T-helper 17 cell (primary cell): Measurements from ENCODE around the gene MEI1. TPM values are rescaled to one million over a fixed set of nuclear protein-coding genes. Genes with fewer than 3 reads are reported as not detected.
A peak's percentile ranks its signal among the peaks of the same experiment; 100 is the strongest.
"Not testable (repeated sequence)": the region's sequence is repeated elsewhere in the genome, so short reads cannot be mapped to it uniquely, and the experiment has no call there.

Source experiments
- ATAC-seq: fragments of 150-1000 bp; cut with Tn5 transposase; 2 replicates; pipeline ENCODE4 v1.10.0; 2021; ENCODE audit warnings: mild to moderate bottlenecking, moderate library complexity
- DNase-seq, 3 donors: peaks; one replicate each; pipeline versions ENCODE4 v3.0.0 to v3.0.0-alpha.2; 2020 to 2021
- H3K9me3 ChIP-seq: one replicate; pipeline ENCODE4 v1.7.0; 2013; ENCODE audit warnings: low read length, mild to moderate bottlenecking; ENCODE audit not compliant: control insufficient read depth, poor library complexity, severe bottlenecking
- H3K27ac Mint-ChIP-seq: one replicate; pipeline ENCODE4 v1.8.0; 2022; ENCODE audit warnings: mild to moderate bottlenecking, moderate library complexity, mixed read lengths
- H3K27me3 Mint-ChIP-seq: one replicate; pipeline ENCODE4 v1.8.0; 2022; ENCODE audit warnings: mixed read lengths
- H3K36me3 Mint-ChIP-seq: one replicate; pipeline ENCODE4 v1.8.0; 2022; ENCODE audit warnings: low read depth, mixed read lengths
- H3K4me1 Mint-ChIP-seq: one replicate; pipeline ENCODE4 v1.8.0; 2022; ENCODE audit warnings: mild to moderate bottlenecking, mixed read lengths
- H3K4me3 Mint-ChIP-seq: one replicate; pipeline ENCODE4 v1.8.0; 2022; ENCODE audit warnings: mild to moderate bottlenecking, moderate library complexity, mixed read lengths
- total RNA-seq, 4 donors: library from RNA in 2 of 4; stranded (reverse) in 2 of 4; gene quantifications; one replicate each; pipeline ENCODE4 v1.2.3 and lab custom pipeline; 2022 to 2026

Gene MEI1
- total RNA-seq, 2 donors from 2014 or later, result 53.8 to 60.9 TPM

- Mint-ChIP-seq H3K27ac (peak overlapping the region; percentile 99), H3K4me1 (peaks cover 27% of the 10 kb centered on the region), H3K4me3 (peak overlapping the region; percentile 92)
- DNase-seq, H3K9me3 ChIP-seq, ATAC-seq, H3K27me3 Mint-ChIP-seq, H3K36me3 Mint-ChIP-seq: not testable (repeated sequence)
Measured at GRCh38 chr22:41686890-41687289, 12.4 kb upstream of the MEI1 start.

GRCh38 chr22:41687901-41688364 lies 11.4 kb upstream of the MEI1 start:
- Mint-ChIP-seq H3K4me1 (peaks cover 21% of the 10 kb centered on the region), H3K27ac (peak overlapping the region; percentile 99)

GRCh38 chr22:41688365-41689211 lies 10.7 kb upstream of the MEI1 start, which contains the start of gene SNU13:
Gene SNU13, minus strand, starts transcription at chr22:41688867. Its CDS starts 71 bp downstream, at chr22:41688796.
- H3K9me3 ChIP-seq, result no peaks in the 10 kb centered on the region
- peak; percentile 95 for ATAC-seq
- Mint-ChIP-seq H3K27ac (peak within 1 kb of the TSS; percentile 99), H3K36me3 (peaks cover 4% of the 10 kb centered on the region), H3K4me3 (peak within 1 kb of the TSS; percentile 92), H3K4me1 (peaks cover 21% of the 10 kb centered on the region), H3K27me3 (no peaks in the 10 kb centered on the region)
- peak; percentile 86 to 90 (median 89) for DNase-seq

More at GRCh38 chr22:41687901-41688364, 11.4 kb upstream of the MEI1 start:
- no peaks in the 10 kb centered on the region for H3K9me3 ChIP-seq
- ATAC-seq (peak; percentile 8), DNase-seq (no peak)
- Mint-ChIP-seq H3K27me3 (no peaks in the 10 kb centered on the region), H3K4me3 (peak overlapping the region; percentile 92), H3K36me3 (peaks cover 4% of the 10 kb centered on the region)

DNA sequence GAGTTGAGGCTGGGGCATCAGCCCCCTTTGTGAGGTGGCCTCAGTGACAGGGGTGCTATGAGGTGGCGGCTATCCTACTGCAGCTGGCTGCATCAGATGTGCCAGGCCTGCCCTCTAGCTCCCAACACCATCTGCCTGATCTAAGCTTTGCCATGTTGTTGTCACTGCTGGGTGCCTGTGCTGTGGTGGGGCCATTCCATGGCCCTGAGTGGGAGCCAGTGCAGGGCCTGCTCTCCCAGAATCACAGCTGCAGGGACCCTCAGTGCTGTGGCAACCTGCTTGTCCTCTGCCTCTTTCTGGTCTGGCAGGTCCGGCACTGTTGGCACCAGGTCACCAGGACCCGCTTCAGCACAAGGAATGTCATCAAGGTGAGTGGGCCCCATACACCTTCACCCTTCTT lies 8.8 kb upstream of the MEI1 start:
- Mint-ChIP-seq H3K27ac (peak overlapping the region; percentile 99), H3K36me3 (peaks cover 4% of the 10 kb centered on the region), H3K4me1 (peaks cover 21% of the 10 kb centered on the region), H3K27me3 (no peaks in the 10 kb centered on the region), H3K4me3 (peak overlapping the region; percentile 73)
- ATAC-seq (no peak), DNase-seq (no peak)
- no peaks in the 10 kb centered on the region for H3K9me3 ChIP-seq

DNA sequence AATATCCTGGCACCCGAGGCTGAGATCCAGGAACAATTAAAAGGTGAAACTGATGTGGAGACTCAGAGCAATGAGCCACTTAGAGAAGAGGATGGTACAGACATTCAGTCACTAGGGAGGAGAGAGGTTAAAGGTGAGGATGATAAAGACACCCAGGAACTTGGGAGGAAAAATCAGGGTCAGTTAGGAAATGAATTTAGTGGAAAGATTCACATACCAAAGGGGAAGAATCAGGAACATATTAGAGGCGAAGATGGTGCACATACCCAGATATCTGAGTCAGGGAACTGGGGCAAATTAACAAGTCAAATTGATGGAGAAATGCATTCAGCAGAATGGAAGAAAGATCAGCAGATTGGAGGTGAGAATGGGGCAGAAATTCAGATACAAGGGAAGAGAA lies 4.1 kb upstream of the MEI1 start:
- Mint-ChIP-seq H3K4me3 (no peak overlapping the region), H3K27me3 (no peaks in the 10 kb centered on the region)
- ATAC-seq, result no peak

GRCh38 chr22:41696703-41697102 lies 2.6 kb upstream of the MEI1 start:
- no peaks in the 10 kb centered on the region for H3K36me3 Mint-ChIP-seq
- H3K9me3 ChIP-seq, result no peaks in the 10 kb centered on the region
- DNase-seq, result no peak
- ATAC-seq, result no peak
- no peaks in the 10 kb centered on the region for H3K27me3 Mint-ChIP-seq
- H3K4me1 Mint-ChIP-seq, result peaks cover 12% of the 10 kb centered on the region
- peak overlapping the region; percentile 85 for H3K4me3 Mint-ChIP-seq
- no peak overlapping the region for H3K27ac Mint-ChIP-seq

More for the DNA sequence above, 4.1 kb upstream of the MEI1 start:
- no peak for DNase-seq
- peaks cover 18% of the 10 kb centered on the region for H3K4me1 Mint-ChIP-seq
- H3K36me3 Mint-ChIP-seq, result no peaks in the 10 kb centered on the region
- no peaks in the 10 kb centered on the region for H3K9me3 ChIP-seq
- H3K27ac Mint-ChIP-seq, result no peak overlapping the region

GRCh38 chr22:41697126-41697775 lies 2.1 kb upstream of the MEI1 start:
- Mint-ChIP-seq H3K27ac (no peak overlapping the region), H3K4me1 (peaks cover 14% of the 10 kb centered on the region), H3K36me3 (no peaks in the 10 kb centered on the region), H3K4me3 (peak overlapping the region; percentile 85), H3K27me3 (no peaks in the 10 kb centered on the region)
- ATAC-seq, result peak; percentile 82
- peak; percentile 81 to 93 (median 90) for DNase-seq
- no peaks in the 10 kb centered on the region for H3K9me3 ChIP-seq

GRCh38 chr22:41700108-41700364 lies 733 bp downstream of the MEI1 start:
- ATAC-seq (no peak), DNase-seq (no peak)
- Mint-ChIP-seq H3K36me3 (no peaks in the 10 kb centered on the region), H3K27ac (no peak overlapping the region), H3K27me3 (no peaks in the 10 kb centered on the region), H3K4me1 (peaks cover 14% of the 10 kb centered on the region), H3K4me3 (no peak overlapping the region)
- no peaks in the 10 kb centered on the region for H3K9me3 ChIP-seq

GRCh38 chr22:41702763-41703162 lies 3.5 kb downstream of the MEI1 start:
- Mint-ChIP-seq H3K4me1 (peaks cover 8% of the 10 kb centered on the region), H3K27ac (peak overlapping the region; percentile 3), H3K27me3 (no peaks in the 10 kb centered on the region), H3K4me3 (no peak overlapping the region), H3K36me3 (no peaks in the 10 kb centered on the region)
- H3K9me3 ChIP-seq, result no peaks in the 10 kb centered on the region
- DNase-seq (no peak), ATAC-seq (no peak)

DNA sequence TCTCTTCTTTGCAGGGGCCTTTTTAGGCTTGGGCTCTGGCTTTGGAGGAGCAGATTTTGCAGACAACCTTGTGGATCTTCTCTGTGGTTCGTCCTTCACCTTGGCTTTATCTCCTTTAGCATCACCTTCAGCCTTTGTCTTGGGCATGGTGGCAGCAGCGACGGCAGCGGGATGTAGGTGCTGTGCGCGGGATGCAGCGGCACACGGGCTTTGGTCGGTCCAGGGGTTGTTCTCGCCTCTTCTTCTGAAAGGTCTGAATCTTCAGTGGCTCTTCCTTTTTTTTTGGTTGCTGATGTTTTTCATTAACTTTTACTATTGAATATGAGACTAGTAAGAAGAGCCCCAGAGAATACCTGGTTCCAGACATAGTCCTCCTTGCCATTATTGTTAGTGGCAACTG lies 10.0 kb downstream of the MEI1 start:
- DNase-seq (no peak), ATAC-seq (no peak)
- no peaks in the 10 kb centered on the region for H3K9me3 ChIP-seq
- Mint-ChIP-seq H3K36me3 (no peaks in the 10 kb centered on the region), H3K27me3 (no peaks in the 10 kb centered on the region), H3K27ac (no peak overlapping the region), H3K4me3 (no peak overlapping the region), H3K4me1 (peaks cover 2% of the 10 kb centered on the region)

GRCh38 chr22:41713004-41713403 lies 13.7 kb downstream of the MEI1 start:
- H3K27me3 Mint-ChIP-seq, result no peaks in the 10 kb centered on the region
- DNase-seq, result no peak
- no peak for ATAC-seq
- H3K4me3 Mint-ChIP-seq, result no peak overlapping the region
- no peaks in the 10 kb centered on the region for H3K9me3 ChIP-seq
- no peaks in the 10 kb centered on the region for H3K36me3 Mint-ChIP-seq
- H3K4me1 Mint-ChIP-seq, result peaks cover 2% of the 10 kb centered on the region
- H3K27ac Mint-ChIP-seq, result no peak overlapping the region

- peaks cover 3% of the 10 kb centered on the region for H3K36me3 Mint-ChIP-seq
- H3K27ac Mint-ChIP-seq, result no peak overlapping the region
Measured at GRCh38 chr22:41722496-41722895, 23.2 kb downstream of the MEI1 start.

GRCh38 chr22:41725510-41726110 lies 26.3 kb downstream of the MEI1 start:
- H3K27me3 Mint-ChIP-seq, result peaks cover 9% of the 10 kb centered on the region
- ATAC-seq, result no peak
- H3K4me3 Mint-ChIP-seq, result no peak overlapping the region
- H3K27ac Mint-ChIP-seq, result no peak overlapping the region
- H3K36me3 Mint-ChIP-seq, result peaks cover 3% of the 10 kb centered on the region
- no peak for DNase-seq
- H3K4me1 Mint-ChIP-seq, result no peaks in the 10 kb centered on the region
- no peaks in the 10 kb centered on the region for H3K9me3 ChIP-seq

More at GRCh38 chr22:41722496-41722895, 23.2 kb downstream of the MEI1 start:
- no peaks in the 10 kb centered on the region for H3K4me1 Mint-ChIP-seq
- peaks cover 9% of the 10 kb centered on the region for H3K27me3 Mint-ChIP-seq
- no peak for DNase-seq
- no peak for ATAC-seq
- H3K4me3 Mint-ChIP-seq, result no peak overlapping the region
- no peaks in the 10 kb centered on the region for H3K9me3 ChIP-seq
